SK-N-SH (cell line): ENCODE measurements around the gene RASA1. TPM values are rescaled to one million over a fixed set of nuclear protein-coding genes. Genes with fewer than 3 reads are reported as not detected.

Experiments
- CTCF ChIA-PET: fragments of 300-600, 350-600 bp; formaldehyde crosslinking; extraction: SDS; loops from one replicate; lab custom pipeline; 2021; lab: Yijun Ruan, JAX
- POLR2A ChIA-PET: fragments of 350-600 bp; sonication (Branson Sonifier 250); formaldehyde crosslinking; extraction: SDS; loops from one replicate; lab custom pipeline; 2020; ENCODE audit warnings: antibody characterized with exemption, inconsistent platforms; lab: Yijun Ruan, JAX
- DNase-seq: peaks from one replicate; pipeline ENCODE4 v3.0.0; 2012
- H2AFZ ChIP-seq: fragments of 200-600 bp; sonication (generic); 2 replicates; pipeline ENCODE4 v1.8.1; 2016; ENCODE audit warnings: antibody characterized with exemption, mild to moderate bottlenecking, low read depth
- H3F3A ChIP-seq: fragments of 200-600 bp; sonication (generic); replicated peaks from 2 replicates; pipeline ENCODE3; 2016; ENCODE audit warnings: antibody characterized with exemption, mild to moderate bottlenecking; ENCODE audit not compliant: insufficient read depth
- H3K27ac ChIP-seq, 2 experiments: fragments of 200-500 bp in 1 of 2; fragments of 200-600 bp in 1 of 2; sonication (Bioruptor generic) in 1 of 2; sonication (generic), shearing (Covaris generic) in 1 of 2; 2 replicates each; pipeline versions ENCODE4 v1.5.1 to v1.6.1; 2014 to 2016; ENCODE audit warnings: low read depth in 2 of 2, inconsistent platforms in 1 of 2, low read length in 1 of 2, mild to moderate bottlenecking in 1 of 2, mixed read lengths in 1 of 2
- H3K27me3 ChIP-seq: fragments of 200-600 bp; sonication (generic), shearing (Covaris generic); 2 replicates; pipeline ENCODE4 v1.6.1; 2016; ENCODE audit warnings: mixed run types; ENCODE audit not compliant: insufficient read depth
- H3K36me3 ChIP-seq, 2 experiments: fragments of 200-500 bp in 1 of 2; fragments of 200-600 bp in 1 of 2; sonication (Bioruptor generic) in 1 of 2; sonication (generic) in 1 of 2; replicated peaks in 1 of 2; 2 replicates each; pipeline versions ENCODE3 to v1.5.1; 2014 to 2016; ENCODE audit warnings: low read length in 1 of 2, mild to moderate bottlenecking in 1 of 2; ENCODE audit not compliant: insufficient read depth in 2 of 2, control insufficient read depth in 1 of 2
- H3K4me1 ChIP-seq, 2 experiments: fragments of 200-500 bp in 1 of 2; fragments of 200-600 bp in 1 of 2; sonication (Bioruptor generic) in 1 of 2; sonication (generic), shearing (Covaris generic) in 1 of 2; 2 replicates each; pipeline versions ENCODE4 v1.5.1 to v1.6.1; 2014 to 2016; ENCODE audit warnings: low read depth in 1 of 2, low read length in 1 of 2, mixed run types in 1 of 2; ENCODE audit not compliant: insufficient read depth in 2 of 2, control insufficient read depth in 1 of 2
- H3K4me2 ChIP-seq: fragments of 200-600 bp; sonication (generic), shearing (Covaris generic); 2 replicates; pipeline ENCODE4 v1.6.1; 2017; ENCODE audit warnings: mixed run types
- H3K4me3 ChIP-seq, 2 experiments: fragments of 200-500 bp in 1 of 2; fragments of 200-600 bp in 1 of 2; sonication (Bioruptor generic) in 1 of 2; sonication (generic), shearing (Covaris generic) in 1 of 2; 2 replicates each; pipeline versions ENCODE4 v1.5.1 to v1.8.1; 2014 to 2016; ENCODE audit warnings: low read depth in 2 of 2, inconsistent platforms in 1 of 2, low read length in 1 of 2, mild to moderate bottlenecking in 1 of 2, mixed read lengths in 1 of 2, moderate library complexity in 1 of 2
- H3K79me2 ChIP-seq: fragments of 200-600 bp; sonication (generic); 2 replicates; pipeline ENCODE4 v1.8.1; 2017; ENCODE audit warnings: mild to moderate bottlenecking; ENCODE audit not compliant: insufficient read depth
- H3K9ac ChIP-seq: fragments of 200-600 bp; sonication (generic); 2 replicates; pipeline ENCODE4 v1.6.1; 2017; ENCODE audit warnings: mixed run types
- H3K9me2 ChIP-seq: fragments of 200-600 bp; sonication (generic); 2 replicates; pipeline ENCODE4 v1.6.1; 2017; ENCODE audit warnings: mixed run types
- H3K9me3 ChIP-seq: fragments of 200-600 bp; sonication (generic); 2 replicates; pipeline ENCODE4 v1.6.1; 2017; ENCODE audit warnings: mixed run types, mild to moderate bottlenecking, moderate library complexity
- H4K20me1 ChIP-seq: fragments of 200-600 bp; sonication (generic); 2 replicates; pipeline ENCODE4 v1.6.1; 2017; ENCODE audit warnings: mild to moderate bottlenecking, mixed run types; ENCODE audit not compliant: insufficient read depth
- EP300 ChIP-seq, 2 experiments: IDR thresholded peaks; 2 replicates each; pipeline versions ENCODE4 v1.4.0 to v1.6.1; 2012; ENCODE audit warnings: borderline replicate concordance in 1 of 2, low read depth in 1 of 2, low read length in 1 of 2
- FOXM1 ChIP-seq: IDR thresholded peaks from 2 replicates; pipeline ENCODE4 v1.4.0; 2012; ENCODE audit warnings: low read depth, mild to moderate bottlenecking
- GABPA ChIP-seq: IDR thresholded peaks from 2 replicates; pipeline ENCODE4 v1.4.0; 2012; ENCODE audit warnings: low read depth, mild to moderate bottlenecking
- JUND ChIP-seq: IDR thresholded peaks from 2 replicates; pipeline ENCODE4 v1.4.0; 2012
- MXI1 ChIP-seq: IDR thresholded peaks from 2 replicates; pipeline ENCODE4 v1.6.1; 2012; ENCODE audit warnings: mild to moderate bottlenecking, low read depth, low read length, improper control_type of control experiment
- POLR2AphosphoS5 ChIP-seq: IDR thresholded peaks from 2 replicates; pipeline ENCODE4 v1.6.1; 2012; ENCODE audit warnings: low read depth, low read length
- RCOR1 ChIP-seq: fragments of 150-350 bp; IDR thresholded peaks from 2 replicates; pipeline ENCODE4 v1.6.1; 2017; ENCODE audit warnings: antibody characterized with exemption, low read length
- SIN3A ChIP-seq: IDR thresholded peaks from 2 replicates; pipeline ENCODE4 v1.6.1; 2012; ENCODE audit warnings: low read depth, mild to moderate bottlenecking, low read length, moderate library complexity, borderline replicate concordance
- TAF1 ChIP-seq: IDR thresholded peaks from 2 replicates; pipeline ENCODE4 v1.6.1; 2012; ENCODE audit warnings: low read depth, mild to moderate bottlenecking, low read length, moderate library complexity, borderline replicate concordance
- TCF12 ChIP-seq: IDR thresholded peaks from 2 replicates; pipeline ENCODE4 v1.4.0; 2012
- TEAD4 ChIP-seq: IDR thresholded peaks from 2 replicates; pipeline ENCODE4 v1.4.0; 2012; ENCODE audit warnings: mild to moderate bottlenecking, borderline replicate concordance; ENCODE audit not compliant: insufficient read depth
- USF2 ChIP-seq: fragments of 150-350 bp; IDR thresholded peaks from 2 replicates; pipeline ENCODE4 v1.6.1; 2017; ENCODE audit warnings: antibody characterized with exemption, low read length, low read depth, borderline replicate concordance
- YY1 ChIP-seq: IDR thresholded peaks from 2 replicates; pipeline ENCODE4 v1.4.0; 2012; ENCODE audit warnings: low read depth, mild to moderate bottlenecking
- WGBS: methylation state at CpG from one replicate; pipeline ENCODE4 v1.1.6; 2017; ENCODE audit warnings: low lambda C conversion rate; 5-methylcytosine and 5-hydroxymethylcytosine counted together
- polyA plus RNA-seq, 3 experiments: library from polyadenylated mRNA; depleted of rRNA; stranded (reverse); fragments of >200 nt; gene quantifications; 2 replicates each; pipeline ENCODE4 v1.2.3, GENCODE V29; 2012
- TF ChIP-seq, protein P1 (sequence below): IDR thresholded peaks from 2 replicates; pipeline ENCODE4 v1.4.0; 2012; ENCODE audit warnings: low read depth, borderline replicate concordance
- TF ChIP-seq, protein P2 (sequence below): IDR thresholded peaks from 2 replicates; pipeline ENCODE4 v1.4.0; 2012; ENCODE audit warnings: low read depth
- TF ChIP-seq, protein P3 (sequence below): fragments of 200-600 bp; sonication (generic); IDR thresholded peaks from 2 replicates; pipeline ENCODE4 v1.6.1; 2017; ENCODE audit warnings: antibody characterized with exemption, mild to moderate bottlenecking, moderate library complexity

Gene RASA1
- polyA plus RNA-seq, 1 of the 3 experiments (the other 2 are of a cell fraction), result 49.1 TPM

- H4K20me1 ChIP-seq, result 0 out of 2 replicates have a peak, but pooled peaks cover 4% of the 10 kb centered on the region
- H3K4me2 ChIP-seq, result peak overlapping the region; percentile 75
- peak overlapping the region; percentile 74 to 99 for H3K4me3 ChIP-seq
- H3K9ac ChIP-seq, result peak overlapping the region; percentile 84
- no peaks in the 10 kb centered on the region for H3K27me3 ChIP-seq
- H3K9me2 ChIP-seq, result no peaks in the 10 kb centered on the region
- no peaks in the 10 kb centered on the region for H3K9me3 ChIP-seq
- H3K36me3 ChIP-seq, result peaks cover 39 to 43% of the 10 kb centered on the region in 2 experiments
- ChIA-PET POLR2A (interaction anchor here (0.8 to 1.0 kb wide), 2 partner anchors 44 to 143 kb away, joined by 3 read pairs; no protein-coding TSS in a partner anchor), CTCF (interaction anchor here (1.4 to 5.1 kb wide), 4 partner anchors 12 to 1279 kb away, joined by 3 to 39 read pairs (median 6); no protein-coding TSS in a partner anchor)
- H2AFZ ChIP-seq, result peak overlapping the region; percentile 84
- peaks cover 53% of the 10 kb centered on the region for H3K79me2 ChIP-seq
- peaks cover 10 to 11% of the 10 kb centered on the region in 2 experiments for H3K4me1 ChIP-seq
- TF ChIP-seq, protein P1, sequence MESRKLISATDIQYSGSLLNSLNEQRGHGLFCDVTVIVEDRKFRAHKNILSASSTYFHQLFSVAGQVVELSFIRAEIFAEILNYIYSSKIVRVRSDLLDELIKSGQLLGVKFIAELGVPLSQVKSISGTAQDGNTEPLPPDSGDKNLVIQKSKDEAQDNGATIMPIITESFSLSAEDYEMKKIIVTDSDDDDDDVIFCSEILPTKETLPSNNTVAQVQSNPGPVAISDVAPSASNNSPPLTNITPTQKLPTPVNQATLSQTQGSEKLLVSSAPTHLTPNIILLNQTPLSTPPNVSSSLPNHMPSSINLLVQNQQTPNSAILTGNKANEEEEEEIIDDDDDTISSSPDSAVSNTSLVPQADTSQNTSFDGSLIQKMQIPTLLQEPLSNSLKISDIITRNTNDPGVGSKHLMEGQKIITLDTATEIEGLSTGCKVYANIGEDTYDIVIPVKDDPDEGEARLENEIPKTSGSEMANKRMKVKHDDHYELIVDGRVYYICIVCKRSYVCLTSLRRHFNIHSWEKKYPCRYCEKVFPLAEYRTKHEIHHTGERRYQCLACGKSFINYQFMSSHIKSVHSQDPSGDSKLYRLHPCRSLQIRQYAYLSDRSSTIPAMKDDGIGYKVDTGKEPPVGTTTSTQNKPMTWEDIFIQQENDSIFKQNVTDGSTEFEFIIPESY, result no peak
- TF ChIP-seq TCF12, result no peak
- no peak for TF ChIP-seq USF2
- TF ChIP-seq RCOR1, result no peak
- TF ChIP-seq JUND, result no peak
- TF ChIP-seq YY1, result no peak
- TF ChIP-seq, protein P2, sequence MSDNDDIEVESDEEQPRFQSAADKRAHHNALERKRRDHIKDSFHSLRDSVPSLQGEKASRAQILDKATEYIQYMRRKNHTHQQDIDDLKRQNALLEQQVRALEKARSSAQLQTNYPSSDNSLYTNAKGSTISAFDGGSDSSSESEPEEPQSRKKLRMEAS, result peak; percentile 39; the same call in 1 of the 2 replicates
- no peak for TF ChIP-seq TAF1
- TF ChIP-seq TEAD4, result no peak
- TF ChIP-seq, protein P3, sequence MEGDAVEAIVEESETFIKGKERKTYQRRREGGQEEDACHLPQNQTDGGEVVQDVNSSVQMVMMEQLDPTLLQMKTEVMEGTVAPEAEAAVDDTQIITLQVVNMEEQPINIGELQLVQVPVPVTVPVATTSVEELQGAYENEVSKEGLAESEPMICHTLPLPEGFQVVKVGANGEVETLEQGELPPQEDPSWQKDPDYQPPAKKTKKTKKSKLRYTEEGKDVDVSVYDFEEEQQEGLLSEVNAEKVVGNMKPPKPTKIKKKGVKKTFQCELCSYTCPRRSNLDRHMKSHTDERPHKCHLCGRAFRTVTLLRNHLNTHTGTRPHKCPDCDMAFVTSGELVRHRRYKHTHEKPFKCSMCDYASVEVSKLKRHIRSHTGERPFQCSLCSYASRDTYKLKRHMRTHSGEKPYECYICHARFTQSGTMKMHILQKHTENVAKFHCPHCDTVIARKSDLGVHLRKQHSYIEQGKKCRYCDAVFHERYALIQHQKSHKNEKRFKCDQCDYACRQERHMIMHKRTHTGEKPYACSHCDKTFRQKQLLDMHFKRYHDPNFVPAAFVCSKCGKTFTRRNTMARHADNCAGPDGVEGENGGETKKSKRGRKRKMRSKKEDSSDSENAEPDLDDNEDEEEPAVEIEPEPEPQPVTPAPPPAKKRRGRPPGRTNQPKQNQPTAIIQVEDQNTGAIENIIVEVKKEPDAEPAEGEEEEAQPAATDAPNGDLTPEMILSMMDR, result no peak
- TF ChIP-seq POLR2AphosphoS5, result no peak
- 0 out of 2 replicates have a peak, but pooled peaks have one; percentile 14 for TF ChIP-seq GABPA
- TF ChIP-seq SIN3A, result peak; percentile 48; the same call in 1 of the 2 replicates
- TF ChIP-seq EP300 (IDR thresholded peaks at IDR 0.05; ENCODE audit: borderline replicate concordance in 1 of 2, low read depth in 1 of 2, low read length in 1 of 2), result no peak
- TF ChIP-seq FOXM1, result no peak
- TF ChIP-seq MXI1, result peak; percentile 59
- WGBS, result 0% methylated on average over 26 of the region's 29 CpGs
- H3F3A ChIP-seq, result no peaks in the 10 kb centered on the region
- DNase-seq, result peak; percentile 10
- peak overlapping the region; percentile 88 to 94 for H3K27ac ChIP-seq
Observed at GRCh38 chr5:87411973-87412629, 144.4 kb downstream of the RASA1 start.
